OCI-LY1 (cell line): Measurements from ENCODE around the gene SMARCAL1.

Experiments
- H2AFZ ChIP-seq: fragments of 200-600 bp; sonication (generic), shearing (Covaris generic); 2 replicates; pipeline ENCODE4 v1.6.0; 2014; ENCODE audit warnings: antibody characterized with exemption, mild to moderate bottlenecking, low read length
- H3F3A ChIP-seq: fragments of 200-600 bp; sonication (generic), shearing (Covaris generic); 2 replicates; pipeline ENCODE4 v1.6.0; 2014; ENCODE audit warnings: mild to moderate bottlenecking, antibody characterized with exemption, low read length, moderate library complexity; ENCODE audit not compliant: insufficient read depth
- H3K27ac ChIP-seq: fragments of 200-600 bp; sonication (generic); 2 replicates; pipeline ENCODE4 v1.5.1; 2014; ENCODE audit warnings: low read length, mixed run types, mild to moderate bottlenecking, low read depth; ENCODE audit not compliant: poor library complexity, severe bottlenecking
- H3K27me3 ChIP-seq: fragments of 200-600 bp; sonication (generic); 2 replicates; pipeline ENCODE4 v1.6.0; 2014; ENCODE audit warnings: antibody characterized with exemption, mild to moderate bottlenecking, low read length, moderate library complexity; ENCODE audit not compliant: insufficient read depth
- H3K36me3 ChIP-seq: fragments of 200-600 bp; sonication (generic); 2 replicates; pipeline ENCODE4 v1.6.1; 2014; ENCODE audit warnings: mild to moderate bottlenecking, antibody characterized with exemption, low read length, moderate library complexity, mixed read lengths; ENCODE audit not compliant: insufficient read depth
- H3K4me1 ChIP-seq: fragments of 200-600 bp; sonication (generic); 2 replicates; pipeline ENCODE4 v1.5.1; 2014; ENCODE audit warnings: mild to moderate bottlenecking, low read length, moderate library complexity; ENCODE audit not compliant: insufficient read depth, severe bottlenecking
- H3K4me2 ChIP-seq: fragments of 200-600 bp; sonication (generic), shearing (Covaris generic); 2 replicates; pipeline ENCODE4 v1.6.1; 2014; ENCODE audit warnings: low read length
- H3K4me3 ChIP-seq: fragments of 200-600 bp; sonication (generic); 2 replicates; pipeline ENCODE4 v1.5.1; 2014; ENCODE audit warnings: low read length, low read depth, mild to moderate bottlenecking, mixed read lengths; ENCODE audit not compliant: poor library complexity, severe bottlenecking
- H3K79me2 ChIP-seq: fragments of 200-600 bp; shearing (Covaris generic); 2 replicates; pipeline ENCODE4 v1.6.1; 2016; ENCODE audit warnings: mixed run types, low read length, mixed read lengths; ENCODE audit not compliant: insufficient read depth
- H3K9ac ChIP-seq: fragments of 200-600 bp; sonication (generic), shearing (Covaris generic); 2 replicates; pipeline ENCODE4 v1.6.1; 2014; ENCODE audit warnings: mild to moderate bottlenecking, low read length, mixed read lengths
- H3K9me2 ChIP-seq: fragments of 200-600 bp; sonication (generic), shearing (Covaris generic); 2 replicates; pipeline ENCODE4 v1.6.1; 2014; ENCODE audit warnings: low read depth, mild to moderate bottlenecking, low read length, mixed read lengths
- H3K9me3 ChIP-seq: fragments of 200-600 bp; shearing (Covaris generic); 2 replicates; pipeline ENCODE4 v1.6.1; 2014; ENCODE audit warnings: low read length, mixed read lengths
- H4K20me1 ChIP-seq: fragments of 200-600 bp; sonication (generic), shearing (Covaris generic); 2 replicates; pipeline ENCODE4 v1.6.0; 2016; ENCODE audit warnings: mild to moderate bottlenecking, low read length; ENCODE audit not compliant: insufficient read depth
- EZH2 ChIP-seq: fragments of 200-600 bp; sonication (generic), shearing (Covaris generic); IDR thresholded peaks from 2 replicates; pipeline ENCODE4 v1.8.0; 2017; ENCODE audit warnings: borderline replicate concordance, mixed run types, mild to moderate bottlenecking, antibody characterized with exemption, low read length, moderate library complexity, mixed read lengths
- TF ChIP-seq, protein P1 (sequence below): fragments of 200-600 bp; sonication (generic), shearing (Covaris generic); IDR thresholded peaks from 2 replicates; pipeline ENCODE4 v1.5.1; 2017; ENCODE audit warnings: mild to moderate bottlenecking, antibody characterized with exemption, low read length, moderate library complexity, mixed read lengths

The SMARCAL1 gene

GRCh38 chr2:216385478-216385877 lies 26.8 kb upstream of the SMARCAL1 start:
- Histone ChIP-seq H3K9ac (no peak overlapping the region), H3K36me3 (no peaks in the 10 kb centered on the region), H3K79me2 (no peaks in the 10 kb centered on the region), H3F3A (no peaks in the 10 kb centered on the region), H3K9me2 (no peaks in the 10 kb centered on the region), H3K4me2 (no peak overlapping the region), H3K9me3 (no peaks in the 10 kb centered on the region), H2AFZ (no peak overlapping the region), H3K27ac (no peak overlapping the region), H3K27me3 (no peaks in the 10 kb centered on the region), H4K20me1 (no peaks in the 10 kb centered on the region), H3K4me3 (no peak overlapping the region), H3K4me1 (no peaks in the 10 kb centered on the region)
- TF ChIP-seq, protein P1, sequence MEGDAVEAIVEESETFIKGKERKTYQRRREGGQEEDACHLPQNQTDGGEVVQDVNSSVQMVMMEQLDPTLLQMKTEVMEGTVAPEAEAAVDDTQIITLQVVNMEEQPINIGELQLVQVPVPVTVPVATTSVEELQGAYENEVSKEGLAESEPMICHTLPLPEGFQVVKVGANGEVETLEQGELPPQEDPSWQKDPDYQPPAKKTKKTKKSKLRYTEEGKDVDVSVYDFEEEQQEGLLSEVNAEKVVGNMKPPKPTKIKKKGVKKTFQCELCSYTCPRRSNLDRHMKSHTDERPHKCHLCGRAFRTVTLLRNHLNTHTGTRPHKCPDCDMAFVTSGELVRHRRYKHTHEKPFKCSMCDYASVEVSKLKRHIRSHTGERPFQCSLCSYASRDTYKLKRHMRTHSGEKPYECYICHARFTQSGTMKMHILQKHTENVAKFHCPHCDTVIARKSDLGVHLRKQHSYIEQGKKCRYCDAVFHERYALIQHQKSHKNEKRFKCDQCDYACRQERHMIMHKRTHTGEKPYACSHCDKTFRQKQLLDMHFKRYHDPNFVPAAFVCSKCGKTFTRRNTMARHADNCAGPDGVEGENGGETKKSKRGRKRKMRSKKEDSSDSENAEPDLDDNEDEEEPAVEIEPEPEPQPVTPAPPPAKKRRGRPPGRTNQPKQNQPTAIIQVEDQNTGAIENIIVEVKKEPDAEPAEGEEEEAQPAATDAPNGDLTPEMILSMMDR: no peak
- no peak for TF ChIP-seq EZH2

DNA sequence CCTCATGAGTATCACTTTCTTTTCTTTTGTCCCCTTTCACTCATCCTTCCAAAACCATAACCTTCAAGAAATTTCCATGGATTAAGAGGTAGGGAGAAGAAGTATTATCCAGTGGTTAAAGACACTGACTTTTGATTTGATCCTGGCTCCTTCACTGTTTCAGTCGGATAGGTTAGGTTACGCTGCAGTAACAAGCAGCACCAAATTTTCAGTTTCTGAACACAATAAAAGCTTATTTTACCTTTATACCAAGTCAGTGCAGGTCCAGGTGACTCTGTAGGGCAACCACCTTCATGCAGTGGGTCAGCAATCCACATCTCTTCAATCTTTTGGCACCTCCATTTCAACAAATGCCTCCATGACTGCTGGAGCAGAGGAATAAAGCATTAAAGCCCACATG lies 25.0 kb upstream of the SMARCAL1 start:
- Histone ChIP-seq H3F3A (no peaks in the 10 kb centered on the region), H3K4me2 (no peak overlapping the region), H3K27ac (no peak overlapping the region), H3K4me1 (no peaks in the 10 kb centered on the region), H3K9me3 (no peaks in the 10 kb centered on the region), H3K4me3 (no peak overlapping the region), H4K20me1 (no peaks in the 10 kb centered on the region), H3K79me2 (no peaks in the 10 kb centered on the region), H3K36me3 (no peaks in the 10 kb centered on the region), H2AFZ (no peak overlapping the region), H3K9ac (no peak overlapping the region), H3K9me2 (no peaks in the 10 kb centered on the region), H3K27me3 (no peaks in the 10 kb centered on the region)
- TF ChIP-seq, protein P1: no peak
- TF ChIP-seq EZH2: no peak

DNA sequence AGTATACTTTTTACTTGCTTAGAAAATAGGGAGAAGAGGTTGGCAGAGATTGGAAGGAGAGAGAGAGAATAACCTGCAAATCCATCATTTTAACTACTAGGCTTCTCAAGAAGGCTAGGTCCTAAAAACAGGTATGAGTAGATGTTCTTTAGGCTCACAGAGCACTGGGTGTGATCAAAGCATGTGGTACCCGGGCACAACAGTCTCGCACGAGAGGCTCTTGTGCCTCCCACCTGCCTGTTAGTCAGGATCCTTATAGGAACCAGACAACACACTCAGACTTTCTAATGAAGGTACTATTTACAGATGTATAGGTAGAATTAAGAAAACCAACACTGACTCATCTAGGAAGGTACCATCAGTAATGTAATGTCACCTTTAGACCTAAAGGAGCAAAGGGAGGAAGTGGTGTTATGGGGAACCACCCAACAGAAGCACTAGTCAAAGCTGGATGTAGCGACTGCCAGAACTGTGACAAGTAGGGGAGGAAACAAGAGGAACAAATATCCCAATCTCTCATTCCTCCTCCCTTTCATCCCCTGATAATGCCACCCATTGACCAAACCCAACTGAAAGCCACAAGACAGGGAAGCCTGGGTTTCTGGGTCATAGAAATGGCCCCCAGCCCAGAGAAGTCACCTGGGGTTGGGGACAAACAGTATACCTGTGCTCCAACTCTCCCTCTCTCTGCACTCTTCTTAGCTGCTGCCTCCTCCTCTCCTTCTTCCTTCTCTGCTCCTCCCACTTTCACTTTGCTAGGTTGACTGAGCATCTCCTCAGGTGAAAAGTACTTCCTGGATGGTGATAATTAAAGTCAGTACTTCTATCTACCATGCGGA lies 24.0 kb upstream of the SMARCAL1 start:
- Histone ChIP-seq H4K20me1 (no peaks in the 10 kb centered on the region), H3K4me2 (no peak overlapping the region), H2AFZ (no peak overlapping the region), H3K27ac (no peak overlapping the region), H3K36me3 (no peaks in the 10 kb centered on the region), H3K27me3 (no peaks in the 10 kb centered on the region), H3K79me2 (no peaks in the 10 kb centered on the region), H3K4me1 (no peaks in the 10 kb centered on the region), H3K9ac (no peak overlapping the region), H3K9me2 (no peaks in the 10 kb centered on the region), H3K4me3 (no peak overlapping the region), H3F3A (no peaks in the 10 kb centered on the region), H3K9me3 (no peaks in the 10 kb centered on the region)
- TF ChIP-seq, protein P1: no peak
- no peak for TF ChIP-seq EZH2
